PFSK-1 (cell line): ENCODE data around the gene GON4L.

Experiments
- FOXP2 ChIP-seq: optimal IDR thresholded peaks from 2 replicates; pipeline ENCODE3; 2011; ENCODE audit warnings: borderline replicate concordance, control low read depth, inconsistent platforms; ENCODE audit not compliant: insufficient read depth; ENCODE audit errors: extremely low read length, extremely low read depth
- POLR2AphosphoS5 ChIP-seq: IDR thresholded peaks from 2 replicates; pipeline ENCODE4 v1.6.1; 2012; ENCODE audit warnings: low read depth, mild to moderate bottlenecking, control low read depth, low read length, moderate library complexity
- REST ChIP-seq, 2 experiments: IDR thresholded peaks; 2 replicates each; pipeline versions ENCODE4 v1.6.1 to v1.8.0; 2011 to 2012; ENCODE audit warnings: low read depth in 2 of 2, low read length in 2 of 2, control low read depth in 1 of 2, inconsistent platforms in 1 of 2, mild to moderate bottlenecking in 1 of 2, moderate library complexity in 1 of 2; ENCODE audit not compliant: insufficient read depth in 1 of 2
- SIN3A ChIP-seq: IDR thresholded peaks from 2 replicates; pipeline ENCODE4 v1.6.1; 2012; ENCODE audit warnings: mild to moderate bottlenecking, low read length, moderate library complexity, borderline replicate concordance; ENCODE audit not compliant: insufficient read depth
- TAF1 ChIP-seq: IDR thresholded peaks from 2 replicates; pipeline ENCODE4 v1.6.1; 2012; ENCODE audit warnings: low read length, control low read depth, borderline replicate concordance; ENCODE audit not compliant: insufficient read depth

The GON4L gene

DNA sequence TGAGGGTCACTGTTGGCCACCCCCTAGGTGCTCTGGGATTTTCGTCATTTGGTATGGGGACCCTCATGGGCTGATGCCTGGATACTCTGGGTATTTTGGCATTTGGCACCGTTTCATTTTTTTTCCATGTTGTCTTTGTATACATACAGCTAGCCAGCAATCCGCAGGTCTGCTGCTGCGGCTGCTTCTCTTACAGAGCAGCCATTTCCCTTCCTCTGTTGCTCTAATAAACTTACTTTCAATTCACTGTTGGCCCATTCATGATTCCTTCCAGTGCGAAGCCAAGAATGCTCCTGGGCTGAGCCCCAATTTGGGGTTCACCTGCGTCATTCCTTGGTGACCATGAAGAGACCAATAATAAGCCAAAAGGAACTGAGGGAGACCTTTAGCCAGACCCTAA lies 21.5 kb downstream of the GON4L start:
- TF ChIP-seq POLR2AphosphoS5 (no peak), FOXP2 (no peak), REST (IDR thresholded peaks at IDR 0.05; ENCODE audit: insufficient read depth in 1 of 2, low read depth in 2 of 2, low read length in 2 of 2) (no peak)

GRCh38 chr1:155834296-155834926 lies 22.6 kb downstream of the GON4L start:
- TF ChIP-seq POLR2AphosphoS5, result no peak
- no peak for TF ChIP-seq FOXP2
- TF ChIP-seq TAF1, result no peak
- TF ChIP-seq SIN3A, result no peak
- no peak for TF ChIP-seq REST (IDR thresholded peaks at IDR 0.05; ENCODE audit: insufficient read depth in 1 of 2, low read depth in 2 of 2, low read length in 2 of 2)

DNA sequence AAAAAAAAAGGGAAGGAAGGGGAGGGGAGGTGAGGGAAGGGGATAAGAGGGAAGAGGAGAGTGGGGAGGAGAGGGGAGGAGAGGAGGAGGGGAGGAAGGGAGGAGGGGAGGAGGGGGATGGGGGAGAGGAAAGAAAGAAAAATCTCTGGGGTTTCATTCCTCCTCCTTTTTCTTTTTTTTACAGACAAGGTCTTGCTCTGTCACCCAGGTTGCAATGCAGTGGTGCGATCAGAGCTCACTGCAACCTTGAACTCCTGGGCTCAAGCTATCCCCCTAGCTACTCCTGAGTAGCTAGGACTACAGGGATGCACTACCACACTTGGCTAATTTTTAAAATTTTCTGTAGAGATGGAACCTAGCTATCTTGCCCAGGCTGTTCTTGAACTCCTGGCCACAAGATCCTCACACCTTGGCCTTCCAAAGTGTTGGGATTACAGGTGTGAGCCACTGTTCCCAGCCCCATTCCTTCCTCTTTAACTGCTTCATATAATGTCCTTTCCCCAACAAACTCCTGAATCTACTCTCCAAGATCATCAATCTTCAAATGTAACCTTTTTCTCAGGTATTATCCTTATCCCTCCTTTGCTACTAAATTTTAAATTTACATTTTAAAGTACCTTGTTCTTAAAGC lies 23.2 kb downstream of the GON4L start:
- TF ChIP-seq FOXP2 (no peak), SIN3A (no peak), REST (IDR thresholded peaks at IDR 0.05; ENCODE audit: insufficient read depth in 1 of 2, low read depth in 2 of 2, low read length in 2 of 2) (no peak)

DNA sequence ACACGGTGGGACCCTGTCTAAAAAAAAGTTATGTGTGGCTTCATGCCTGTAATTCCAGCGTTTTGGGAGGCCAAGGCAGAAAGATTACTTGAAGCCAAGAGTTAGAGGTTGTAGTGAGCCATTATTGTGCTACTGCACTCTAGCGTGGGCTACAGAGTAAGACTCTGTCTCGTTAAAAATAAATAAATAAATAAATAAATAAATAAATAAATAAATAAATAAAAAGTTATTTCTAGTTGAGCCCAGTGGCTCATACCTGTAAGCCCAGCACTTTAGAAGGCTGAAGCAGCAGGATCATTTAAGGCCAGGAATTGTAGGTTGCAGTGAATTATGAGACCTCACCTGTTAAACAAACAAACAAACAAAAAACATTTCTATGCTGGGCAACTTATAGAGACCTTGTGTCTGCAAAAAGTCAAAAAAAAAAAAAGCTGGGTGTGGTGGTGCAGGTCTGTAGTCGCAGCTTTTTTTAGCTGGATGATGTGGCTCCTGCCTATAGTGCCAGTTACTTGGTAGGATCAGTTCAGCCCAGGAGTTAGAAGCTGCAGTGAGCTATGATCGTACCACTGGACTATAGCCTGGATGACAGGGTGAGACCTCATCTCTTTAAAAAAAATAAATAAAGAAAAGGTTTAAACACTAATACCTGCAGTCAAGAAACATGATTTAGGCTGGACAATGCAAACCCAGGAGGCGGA lies 25.6 kb downstream of the GON4L start:
- TF ChIP-seq SIN3A (no peak), POLR2AphosphoS5 (no peak), REST (IDR thresholded peaks at IDR 0.05; ENCODE audit: insufficient read depth in 1 of 2, low read depth in 2 of 2, low read length in 2 of 2) (no peak), TAF1 (no peak), FOXP2 (no peak)

DNA sequence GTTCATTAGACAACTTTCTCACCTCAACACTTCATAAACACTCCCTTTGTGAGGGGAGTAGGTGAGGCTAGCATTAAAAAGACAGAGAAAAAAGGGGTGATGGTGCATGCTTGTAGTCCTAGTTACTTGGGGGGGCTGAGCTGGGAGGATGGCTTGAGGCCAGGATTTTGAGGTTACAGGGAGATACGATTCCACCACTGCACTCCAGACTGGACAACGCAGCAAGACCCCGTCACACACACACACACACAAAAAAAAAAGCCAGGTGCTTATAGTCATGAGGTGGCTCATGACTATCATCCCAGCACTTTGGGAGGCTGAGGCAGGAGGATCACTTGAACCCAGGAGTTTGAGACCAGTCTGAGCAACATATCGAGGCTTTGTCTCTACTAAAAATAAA lies 29.6 kb downstream of the GON4L start:
- TF ChIP-seq TAF1, result no peak
- TF ChIP-seq REST (IDR thresholded peaks at IDR 0.05; ENCODE audit: insufficient read depth in 1 of 2, low read depth in 2 of 2, low read length in 2 of 2), result no peak
- no peak for TF ChIP-seq FOXP2
- no peak for TF ChIP-seq POLR2AphosphoS5
- no peak for TF ChIP-seq SIN3A
